Hippocampal formation (tissue), 2 donors: ENCODE measurements around the gene HDAC9.
A peak's percentile ranks its signal among the peaks of the same experiment; 100 is the strongest.
"Not testable (repeated sequence)": the region's sequence is repeated elsewhere in the genome, so short reads cannot be mapped to it uniquely, and the experiment has no call there.

Experiments used
- DNase-seq, 2 donors: peaks; one replicate each; lab custom pipeline; 2025; lab: John Stamatoyannopoulos, UW

The HDAC9 gene

DNA sequence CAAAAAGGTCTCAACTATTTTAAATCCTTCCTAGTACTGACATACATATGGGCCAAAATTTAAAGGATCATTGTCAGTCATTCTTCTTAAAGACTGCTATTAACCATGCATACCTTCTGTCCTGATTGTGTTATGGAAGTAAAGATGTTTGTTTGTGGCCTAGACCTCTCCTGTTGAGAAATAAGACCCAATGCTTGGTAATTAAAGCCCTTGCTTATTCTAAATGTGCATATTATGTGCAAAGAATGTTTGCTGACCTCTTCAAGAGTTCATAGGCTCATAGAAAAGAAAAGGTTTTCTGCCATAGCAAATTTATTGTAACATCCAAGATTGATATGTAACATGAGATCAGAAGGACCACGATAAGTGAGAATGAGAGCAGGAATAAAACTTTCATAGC lies 476.3 kb downstream of the HDAC9 start:
- DNase-seq: no peak

- DNase-seq: no peak
Observed at GRCh38 chr7:18974803-18975202, 479.3 kb downstream of the HDAC9 start.

GRCh38 chr7:18975276-18975675 lies 479.7 kb downstream of the HDAC9 start:
- no peak for DNase-seq

GRCh38 chr7:18975689-18976280 lies 480.2 kb downstream of the HDAC9 start:
- DNase-seq: no peak

GRCh38 chr7:18976715-18977471 lies 481.3 kb downstream of the HDAC9 start:
- DNase-seq: no peak

GRCh38 chr7:18978108-18978495 lies 482.6 kb downstream of the HDAC9 start:
- DNase-seq: peak in 1 of 2 donors; percentile 47

DNA sequence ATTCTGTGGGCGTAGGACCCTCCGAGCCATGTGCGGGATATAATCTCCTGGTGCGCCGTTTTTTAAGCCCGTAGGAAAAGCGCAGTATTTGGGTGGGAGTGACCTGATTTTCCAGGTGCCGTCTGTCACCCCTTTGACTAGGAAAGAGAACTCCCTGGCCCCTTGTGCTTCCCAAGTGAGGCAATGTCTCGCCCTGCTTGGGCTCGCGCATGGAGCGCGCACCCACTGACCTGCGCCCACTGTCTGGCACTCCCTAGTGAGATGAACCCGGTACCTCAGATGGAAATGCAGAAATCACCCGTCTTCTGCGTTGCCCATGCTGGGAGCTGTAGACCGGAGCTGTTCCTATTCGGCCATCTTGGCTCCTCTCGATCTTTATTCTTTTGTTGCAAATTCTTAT lies 495.2 kb downstream of the HDAC9 start:
- not testable (repeated sequence) for DNase-seq

GRCh38 chr7:18993933-18994668 lies 498.6 kb downstream of the HDAC9 start:
- DNase-seq: no peak

- no peak for DNase-seq
Observed at GRCh38 chr7:18995270-18995671, 499.7 kb downstream of the HDAC9 start.

DNA sequence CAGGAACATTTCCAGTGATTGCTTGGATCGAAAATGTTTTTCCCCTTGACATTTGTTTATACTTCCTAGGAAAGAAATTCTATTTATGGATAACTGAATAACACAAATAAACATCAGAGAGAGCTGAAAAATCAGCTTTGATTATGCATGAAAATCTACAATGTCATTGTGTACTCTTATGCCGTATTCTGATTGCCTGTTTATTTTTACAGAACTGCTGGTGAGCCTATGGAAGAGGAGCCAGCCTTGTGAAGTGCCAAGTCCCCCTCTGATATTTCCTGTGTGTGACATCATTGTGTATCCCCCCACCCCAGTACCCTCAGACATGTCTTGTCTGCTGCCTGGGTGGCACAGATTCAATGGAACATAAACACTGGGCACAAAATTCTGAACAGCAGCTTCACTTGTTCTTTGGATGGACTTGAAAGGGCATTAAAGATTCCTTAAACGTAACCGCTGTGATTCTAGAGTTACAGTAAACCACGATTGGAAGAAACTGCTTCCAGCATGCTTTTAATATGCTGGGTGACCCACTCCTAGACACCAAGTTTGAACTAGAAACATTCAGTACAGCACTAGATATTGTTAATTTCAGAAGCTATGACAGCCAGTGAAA lies 500.4 kb downstream of the HDAC9 start:
- no peak for DNase-seq

DNA sequence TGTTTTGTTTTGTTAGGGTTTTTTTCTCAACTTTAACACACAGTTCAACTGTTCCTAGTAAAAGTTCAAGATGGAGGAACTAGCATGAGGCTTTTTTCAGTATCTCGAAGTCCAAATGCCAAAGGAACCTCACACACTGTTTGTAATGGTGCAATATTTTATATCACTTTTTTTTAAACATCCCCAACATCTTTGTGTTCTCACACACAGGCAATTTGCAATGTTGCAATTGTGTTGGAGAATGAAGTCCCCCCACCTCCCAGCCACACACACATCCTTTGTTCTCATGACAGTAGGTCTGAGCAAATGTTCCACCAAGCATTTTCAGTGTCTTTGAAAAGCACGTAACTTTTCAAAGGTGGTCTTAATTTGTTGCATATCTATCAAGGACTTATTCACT lies 501.0 kb downstream of the HDAC9 start:
- no peak for DNase-seq

DNA sequence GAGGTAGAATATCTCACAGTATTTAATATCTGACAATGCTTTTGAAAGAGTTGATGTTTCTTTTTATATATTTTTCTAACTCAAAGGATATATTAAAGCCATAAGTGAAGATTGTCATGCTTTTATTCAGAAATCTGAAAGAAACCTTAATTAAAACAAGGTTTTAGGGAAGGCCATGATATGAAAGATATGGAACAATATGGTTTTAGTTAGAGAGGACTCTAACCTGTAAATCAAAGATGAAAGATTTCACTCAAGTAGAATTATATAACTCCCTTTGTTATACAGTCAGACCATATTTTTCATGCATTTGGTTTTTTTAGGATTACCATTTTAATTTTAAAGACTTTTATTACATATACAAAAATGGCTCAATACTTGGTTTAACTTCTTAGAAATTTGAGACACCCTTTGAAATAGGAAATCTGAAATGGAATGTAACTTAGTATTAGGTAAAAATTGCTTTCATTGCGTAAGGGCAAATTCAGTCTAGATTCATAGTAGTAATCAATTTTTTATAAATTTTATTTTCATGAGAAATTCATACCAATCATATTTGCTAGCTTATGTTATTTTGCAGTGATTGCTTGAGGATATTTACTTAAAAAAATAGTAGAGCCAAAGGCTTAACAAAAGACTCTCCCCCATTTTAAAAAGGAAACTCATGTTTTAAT lies 502.1 kb downstream of the HDAC9 start:
- DNase-seq: no peak

DNA sequence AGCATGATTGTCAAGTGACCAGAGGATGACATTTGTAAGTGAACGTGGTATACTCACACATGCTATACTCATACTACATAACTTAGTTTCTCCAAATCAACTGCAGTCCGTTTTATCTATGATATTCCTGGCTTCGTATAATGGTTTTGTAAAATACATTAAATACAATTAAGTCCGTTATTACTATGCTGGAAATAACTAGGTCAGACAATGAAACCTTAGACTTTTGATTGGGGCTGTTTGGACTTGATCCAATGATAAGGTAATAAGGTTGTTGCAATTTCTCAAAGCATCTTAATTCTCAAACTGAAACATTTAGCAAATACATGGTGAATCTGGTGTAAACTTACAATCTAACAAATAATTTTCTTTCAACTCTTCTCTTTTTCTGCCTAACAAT lies 504.9 kb downstream of the HDAC9 start:
- no peak for DNase-seq

DNA sequence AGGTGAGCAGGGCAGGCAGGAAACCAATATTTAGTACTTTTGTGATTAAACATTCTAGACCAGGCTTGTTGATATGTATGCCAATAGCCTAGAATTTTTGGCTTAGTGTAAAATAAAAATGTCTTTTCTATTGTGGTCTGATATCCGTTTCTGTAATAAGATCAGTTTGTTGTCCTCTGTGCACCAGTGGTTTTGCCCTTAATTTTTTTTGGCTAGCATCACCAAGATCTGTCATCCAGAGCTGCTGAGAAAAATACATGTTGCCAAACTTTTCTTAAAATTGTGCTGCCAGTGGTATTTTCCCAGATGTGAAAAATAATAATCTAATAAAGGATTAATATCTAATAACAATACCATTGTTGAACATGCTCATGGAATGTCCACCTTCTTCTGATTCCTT lies 506.3 kb downstream of the HDAC9 start:
- no peak for DNase-seq

DNA sequence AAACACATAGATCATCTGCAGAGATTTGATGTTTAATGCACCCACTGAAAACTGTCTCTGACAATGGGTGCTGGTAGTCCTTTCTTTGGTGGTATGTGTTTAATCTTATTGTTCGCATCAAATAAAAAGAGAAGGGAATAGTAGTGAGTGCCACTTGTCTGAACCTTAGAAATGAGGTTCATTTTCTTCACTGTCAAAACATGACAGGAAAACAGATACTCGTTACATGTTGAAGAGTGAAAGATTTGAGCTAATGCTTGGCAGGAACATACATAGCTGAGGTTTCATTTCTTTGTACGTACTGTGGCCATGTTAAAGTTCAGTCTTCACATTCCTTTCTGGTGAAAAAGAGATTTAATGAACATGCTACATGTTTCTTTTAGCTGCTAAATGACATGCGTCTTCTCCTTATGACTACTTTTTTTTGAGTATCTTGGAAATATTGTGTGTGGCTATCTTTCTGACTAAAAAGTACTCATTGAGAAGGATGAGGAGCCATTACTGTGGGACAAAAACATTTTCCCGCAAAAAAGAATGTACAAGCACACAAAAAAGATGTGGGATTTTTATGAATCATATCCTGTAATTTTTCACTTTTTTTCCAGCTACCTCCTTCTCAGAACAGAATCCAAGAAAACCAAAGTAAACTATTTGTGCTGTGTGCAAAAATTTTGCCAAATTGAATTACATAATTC lies 513.8 kb downstream of the HDAC9 start:
- no peak for DNase-seq

GRCh38 chr7:19009936-19010280 lies 514.4 kb downstream of the HDAC9 start:
- DNase-seq: no peak

GRCh38 chr7:19011212-19011611 lies 515.7 kb downstream of the HDAC9 start:
- DNase-seq: no peak

DNA sequence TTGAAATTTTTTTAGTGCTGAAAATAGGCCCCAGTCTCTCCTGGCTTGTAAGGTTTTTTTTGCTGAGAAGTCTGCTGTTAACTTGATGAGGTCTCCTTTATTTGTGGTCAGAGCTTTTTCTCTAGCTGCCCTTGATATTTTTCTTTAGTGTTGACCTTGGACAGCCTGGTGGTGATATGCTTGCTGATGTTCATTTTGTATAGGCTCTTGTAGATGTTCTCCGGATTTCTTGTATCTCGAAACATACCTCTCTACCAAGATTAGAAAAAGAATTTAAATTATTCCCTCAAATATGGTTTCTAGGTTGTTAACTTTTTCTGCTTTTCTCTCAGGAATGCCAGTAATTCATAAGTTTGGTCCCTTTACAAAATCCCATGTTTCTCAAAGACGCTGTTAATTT lies 519.5 kb downstream of the HDAC9 start:
- no peak for DNase-seq

DNA sequence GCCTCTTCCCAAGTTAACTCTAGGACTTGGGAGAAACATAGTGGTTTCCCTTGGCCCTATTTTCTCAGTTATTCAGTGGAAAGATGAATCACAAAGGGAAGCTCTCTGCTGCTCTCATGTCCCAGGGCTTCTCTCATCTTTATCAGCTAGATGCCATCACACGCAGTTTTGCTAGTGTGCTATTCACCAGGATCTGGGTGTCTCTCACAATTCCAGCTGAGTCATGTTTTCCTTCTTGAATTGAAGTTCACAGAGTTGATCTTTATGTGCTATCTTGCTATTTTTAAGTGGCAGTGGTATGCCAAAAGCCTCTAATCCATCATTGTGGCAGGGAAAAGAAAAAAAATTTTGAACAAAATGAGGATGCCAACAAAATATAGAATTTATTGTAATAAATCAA lies 520.6 kb downstream of the HDAC9 start:
- no peak for DNase-seq

DNA sequence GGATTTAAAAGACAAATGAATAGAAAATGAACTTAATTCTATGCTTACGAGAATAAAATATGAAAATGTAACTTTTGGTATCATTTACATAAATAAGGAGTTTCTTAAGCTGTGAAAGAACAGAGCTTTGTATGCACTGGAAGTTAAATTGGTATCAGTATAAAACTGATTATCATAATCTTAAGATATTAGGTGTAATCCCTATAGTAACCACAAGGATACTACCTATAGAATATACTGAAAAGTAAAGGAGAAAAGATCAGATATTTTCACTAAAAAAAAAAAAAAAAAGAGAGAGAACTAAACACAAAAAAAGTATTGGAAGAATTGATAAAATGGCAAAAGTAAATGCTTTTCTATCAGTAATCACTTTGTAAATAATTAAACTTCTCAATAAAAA lies 521.8 kb downstream of the HDAC9 start:
- DNase-seq: no peak

- no peak for DNase-seq
Observed at GRCh38 chr7:19020062-19020461, 524.5 kb downstream of the HDAC9 start.

- DNase-seq: no peak
Observed at GRCh38 chr7:19020711-19021110, 525.2 kb downstream of the HDAC9 start.
